H1 (cell line): ENCODE measurements around the gene PRPF38A.

Experiments used
- CBX8 ChIP-seq: fragments of 300-800, 300-1000 bp; sonication (generic); IDR thresholded peaks from 2 replicates; pipeline ENCODE4 v1.7.1; 2016; ENCODE audit warnings: low read depth, low read length, borderline replicate concordance
- EZH2 ChIP-seq: fragments of 200-600 bp; sonication (generic); IDR thresholded peaks from 2 replicates; pipeline ENCODE4 v1.7.1; 2012; ENCODE audit warnings: low read depth, mild to moderate bottlenecking, moderate library complexity, low read length, inconsistent platforms; ENCODE audit not compliant: severe bottlenecking
- NRF1 ChIP-seq: IDR thresholded peaks from 2 replicates; pipeline ENCODE4 v1.6.1; 2011; ENCODE audit warnings: mild to moderate bottlenecking, low read depth, low read length, improper control_type of control experiment
- POU5F1 ChIP-seq: IDR thresholded peaks from 2 replicates; pipeline ENCODE4 v1.6.1; 2011; ENCODE audit warnings: low read depth, mild to moderate bottlenecking, low read length, moderate library complexity
- RXRA ChIP-seq: IDR thresholded peaks from 2 replicates; pipeline ENCODE4 v1.6.1; 2011; ENCODE audit warnings: low read depth, mild to moderate bottlenecking, low read length, moderate library complexity; ENCODE audit not compliant: insufficient read depth
- TAF1 ChIP-seq: IDR thresholded peaks from 2 replicates; pipeline ENCODE4 v1.6.1; 2011; ENCODE audit warnings: mild to moderate bottlenecking, low read depth, low read length
- ZNF274 ChIP-seq: IDR thresholded peaks from 2 replicates; pipeline ENCODE4 v1.7.0; 2012; ENCODE audit warnings: low read length, borderline replicate concordance; ENCODE audit errors: extremely low read depth
- TF ChIP-seq, protein P1 (sequence below), 3 experiments: IDR thresholded peaks; 1 replicate in 2 of 3; 2 replicates in 1 of 3; pipeline versions ENCODE4 v1.5.1 to v1.6.1; 2011; ENCODE audit warnings: low read length in 3 of 3, mild to moderate bottlenecking in 3 of 3, inconsistent platforms in 2 of 3, low read depth in 1 of 3, moderate library complexity in 1 of 3; ENCODE audit not compliant: insufficient read depth in 1 of 3; ENCODE audit errors: control extremely low read depth in 1 of 3

DNA sequence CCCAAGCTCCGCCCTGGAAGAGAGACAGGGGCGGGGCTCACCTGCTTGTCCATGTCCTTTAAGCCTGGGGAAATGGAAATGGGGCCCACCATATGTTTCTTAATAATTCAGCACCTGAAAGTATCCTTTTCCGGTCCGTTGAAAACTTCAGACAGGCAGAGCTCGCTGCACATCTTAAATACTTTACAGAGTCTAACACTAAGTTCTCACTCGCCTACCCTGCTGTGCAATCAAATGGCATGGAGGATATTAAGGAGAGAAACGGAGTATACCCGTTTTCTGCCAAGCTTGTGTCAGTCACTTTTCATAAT lies 37.9 kb upstream of the PRPF38A start:
- TF ChIP-seq CBX8 (no peak), EZH2 (no peak), POU5F1 (no peak), RXRA (no peak), ZNF274 (no peak), TAF1 (no peak), NRF1 (no peak)
- TF ChIP-seq, protein P1, sequence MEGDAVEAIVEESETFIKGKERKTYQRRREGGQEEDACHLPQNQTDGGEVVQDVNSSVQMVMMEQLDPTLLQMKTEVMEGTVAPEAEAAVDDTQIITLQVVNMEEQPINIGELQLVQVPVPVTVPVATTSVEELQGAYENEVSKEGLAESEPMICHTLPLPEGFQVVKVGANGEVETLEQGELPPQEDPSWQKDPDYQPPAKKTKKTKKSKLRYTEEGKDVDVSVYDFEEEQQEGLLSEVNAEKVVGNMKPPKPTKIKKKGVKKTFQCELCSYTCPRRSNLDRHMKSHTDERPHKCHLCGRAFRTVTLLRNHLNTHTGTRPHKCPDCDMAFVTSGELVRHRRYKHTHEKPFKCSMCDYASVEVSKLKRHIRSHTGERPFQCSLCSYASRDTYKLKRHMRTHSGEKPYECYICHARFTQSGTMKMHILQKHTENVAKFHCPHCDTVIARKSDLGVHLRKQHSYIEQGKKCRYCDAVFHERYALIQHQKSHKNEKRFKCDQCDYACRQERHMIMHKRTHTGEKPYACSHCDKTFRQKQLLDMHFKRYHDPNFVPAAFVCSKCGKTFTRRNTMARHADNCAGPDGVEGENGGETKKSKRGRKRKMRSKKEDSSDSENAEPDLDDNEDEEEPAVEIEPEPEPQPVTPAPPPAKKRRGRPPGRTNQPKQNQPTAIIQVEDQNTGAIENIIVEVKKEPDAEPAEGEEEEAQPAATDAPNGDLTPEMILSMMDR (IDR thresholded peaks at IDR 0.05; ENCODE audit: control extremely low read depth in 1 of 3, insufficient read depth in 1 of 3, low read depth in 1 of 3, low read length in 3 of 3): no peak
